K562 (cell line): ENCODE measurements around the gene CREB3L2. TPM values are rescaled to one million over a fixed set of nuclear protein-coding genes. Genes with fewer than 3 reads are reported as not detected.

Source experiments
- ARHGAP35 ChIP-seq: fragments of 450-650 bp; IDR thresholded peaks from 2 replicates; pipeline ENCODE4 v1.6.1; 2018; ENCODE audit not compliant: partially characterized antibody
- ARID2 ChIP-seq: fragments of 450-650 bp; IDR thresholded peaks from 2 replicates; pipeline ENCODE4 v1.6.1; 2017; ENCODE audit warnings: antibody characterized with exemption, mild to moderate bottlenecking
- EP400 ChIP-seq: fragments of 450-650 bp; IDR thresholded peaks from 2 replicates; pipeline ENCODE4 v1.6.1; 2017; ENCODE audit warnings: antibody characterized with exemption, mild to moderate bottlenecking, moderate library complexity
- FOXA1 ChIP-seq: fragments of 450-650 bp; IDR thresholded peaks from 2 replicates; pipeline ENCODE4 v1.6.1; 2016; ENCODE audit warnings: mild to moderate bottlenecking, borderline replicate concordance
- KDM4B ChIP-seq, 2 experiments: fragments of 450-650 bp in 1 of 2; sonication (generic) in 1 of 2; IDR thresholded peaks; 2 replicates each; pipeline ENCODE4 v1.6.1; 2016 to 2017; ENCODE audit warnings: borderline replicate concordance in 2 of 2, antibody characterized with exemption in 1 of 2, low read depth in 1 of 2, mild to moderate bottlenecking in 1 of 2
- MBD1 ChIP-seq: fragments of 250-450 bp; sonication (Bioruptor Pico); IDR thresholded peaks from 2 replicates; pipeline ENCODE4 v1.8.0; 2022; ENCODE audit warnings: inconsistent platforms
- MXD1 ChIP-seq: fragments of 250-450 bp; sonication (Bioruptor Pico); IDR thresholded peaks from 2 replicates; pipeline ENCODE4 v1.8.0; 2021; ENCODE audit warnings: borderline replicate concordance, mild to moderate bottlenecking, moderate library complexity; ENCODE audit not compliant: poor library complexity, severe bottlenecking
- NFRKB ChIP-seq: fragments of 450-650 bp; IDR thresholded peaks from 2 replicates; pipeline ENCODE4 v1.6.1; 2016; ENCODE audit warnings: low read depth
- TCFL5 ChIP-seq: fragments of 250-450 bp; sonication (Bioruptor Pico); conservative IDR thresholded peaks from 2 replicates; pipeline ENCODE4 v1.6.1; 2021; ENCODE audit warnings: mild to moderate bottlenecking, moderate library complexity, matching md5 sums
- TRIM28 ChIP-seq: fragments of 450-650 bp; IDR thresholded peaks from 2 replicates; pipeline ENCODE4 v1.6.1; 2017
- ZMIZ1 ChIP-seq, 2 experiments: fragments of 150-350 bp in 1 of 2; IDR thresholded peaks; 2 replicates each; pipeline ENCODE4 v1.6.1; 2012 to 2016; ENCODE audit warnings: low read depth in 2 of 2, low read length in 2 of 2, mild to moderate bottlenecking in 1 of 2, moderate library complexity in 1 of 2
- ZNF140 ChIP-seq: fragments of 250-450 bp; sonication (Bioruptor Pico); IDR thresholded peaks from 2 replicates; pipeline ENCODE4 v1.8.0; 2021; ENCODE audit warnings: moderate library complexity, mild to moderate bottlenecking, inconsistent platforms
- ZNF146 ChIP-seq: IDR thresholded peaks from one replicate; pipeline ENCODE4 v1.6.1; 2018; ENCODE audit warnings: missing compliant biosample characterization; ENCODE audit not compliant: unreplicated experiment
- ZNF212 ChIP-seq: fragments of 450-650 bp; formaldehyde crosslinking; IDR thresholded peaks from 2 replicates; pipeline ENCODE4 v1.4.0; 2020; ENCODE audit warnings: mild to moderate bottlenecking
- polyA plus RNA-seq, 8 experiments: library from polyadenylated mRNA; depleted of rRNA in 4 of 8; stranded (reverse) in 5 of 8; unstranded in 3 of 8; fragments of >200 nt; fragmentation: Nextera tagmentation in 2 of 8; fragmentation: Illumina TruSeq in 1 of 8; extraction: Ambion mirVana in 2 of 8; extraction: Trizol in 1 of 8; gene quantifications; 2 replicates each; pipeline versions ENCODE4 v1.2.1 to v1.2.3, GENCODE V29; 2011 to 2014; ENCODE audit warnings: inconsistent platforms in 1 of 8, missing spikeins in 1 of 8
- total RNA-seq, 7 experiments: library from RNA; depleted of rRNA in 6 of 7; stranded (reverse); fragments of >200 nt in 6 of 7; fragmentation: Illumina TruSeq in 2 of 7; extraction: Trizol in 2 of 7; gene quantifications; 2 replicates each; pipeline versions ENCODE4 v1.2.1 to v1.2.3, GENCODE V29; 2011 to 2021; ENCODE audit warnings: low replicate concordance in 1 of 7
- TF ChIP-seq, protein P1 (sequence below): fragments of 250-450 bp; sonication (Bioruptor Pico); IDR thresholded peaks from 2 replicates; pipeline ENCODE4 v1.5.0; 2021
- TF ChIP-seq, protein P2 (sequence below): fragments of 150-350 bp; IDR thresholded peaks from 2 replicates; pipeline ENCODE4 v1.6.1; 2014; ENCODE audit warnings: low read depth, mild to moderate bottlenecking, low read length, borderline replicate concordance

The CREB3L2 gene
- total and polyA plus RNA-seq, 9 of the 15 experiments (the other 6 are each of a cell fraction or from before 2014, with no cell fraction given), result 7.1 to 45.6 (median 15.8) TPM

- TF ChIP-seq MXD1 (CRISPR knock-in tag) (no peak), ARID2 (peak; percentile 21; the same call in 1 of the 2 replicates), ZMIZ1 (IDR thresholded peaks at IDR 0.05; ENCODE audit: low read depth in 2 of 2, low read length in 2 of 2) (0 out of 4 replicates have a peak, but pooled peaks of 1 of the 2 experiments have one; percentile 41), ZNF146 (no peak), ZNF212 (CRISPR knock-in tag) (no peak), EP400 (no peak), ARHGAP35 (no peak), FOXA1 (no peak), ZNF140 (CRISPR knock-in tag) (no peak), KDM4B (IDR thresholded peaks at IDR 0.05; ENCODE audit: borderline replicate concordance in 2 of 2, low read depth in 1 of 2) (no peak), NFRKB (no peak), MBD1 (CRISPR knock-in tag) (no peak), TRIM28 (no peak), TCFL5 (CRISPR knock-in tag) (no peak)
- TF ChIP-seq, protein P1, sequence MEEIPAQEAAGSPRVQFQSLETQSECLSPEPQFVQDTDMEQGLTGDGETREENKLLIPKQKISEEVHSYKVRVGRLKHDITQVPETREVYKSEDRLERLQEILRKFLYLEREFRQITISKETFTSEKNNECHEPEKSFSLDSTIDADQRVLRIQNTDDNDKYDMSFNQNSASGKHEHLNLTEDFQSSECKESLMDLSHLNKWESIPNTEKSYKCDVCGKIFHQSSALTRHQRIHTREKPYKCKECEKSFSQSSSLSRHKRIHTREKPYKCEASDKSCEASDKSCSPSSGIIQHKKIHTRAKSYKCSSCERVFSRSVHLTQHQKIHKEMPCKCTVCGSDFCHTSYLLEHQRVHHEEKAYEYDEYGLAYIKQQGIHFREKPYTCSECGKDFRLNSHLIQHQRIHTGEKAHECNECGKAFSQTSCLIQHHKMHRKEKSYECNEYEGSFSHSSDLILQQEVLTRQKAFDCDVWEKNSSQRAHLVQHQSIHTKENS (CRISPR knock-in tag), result no peak
- TF ChIP-seq, protein P2, sequence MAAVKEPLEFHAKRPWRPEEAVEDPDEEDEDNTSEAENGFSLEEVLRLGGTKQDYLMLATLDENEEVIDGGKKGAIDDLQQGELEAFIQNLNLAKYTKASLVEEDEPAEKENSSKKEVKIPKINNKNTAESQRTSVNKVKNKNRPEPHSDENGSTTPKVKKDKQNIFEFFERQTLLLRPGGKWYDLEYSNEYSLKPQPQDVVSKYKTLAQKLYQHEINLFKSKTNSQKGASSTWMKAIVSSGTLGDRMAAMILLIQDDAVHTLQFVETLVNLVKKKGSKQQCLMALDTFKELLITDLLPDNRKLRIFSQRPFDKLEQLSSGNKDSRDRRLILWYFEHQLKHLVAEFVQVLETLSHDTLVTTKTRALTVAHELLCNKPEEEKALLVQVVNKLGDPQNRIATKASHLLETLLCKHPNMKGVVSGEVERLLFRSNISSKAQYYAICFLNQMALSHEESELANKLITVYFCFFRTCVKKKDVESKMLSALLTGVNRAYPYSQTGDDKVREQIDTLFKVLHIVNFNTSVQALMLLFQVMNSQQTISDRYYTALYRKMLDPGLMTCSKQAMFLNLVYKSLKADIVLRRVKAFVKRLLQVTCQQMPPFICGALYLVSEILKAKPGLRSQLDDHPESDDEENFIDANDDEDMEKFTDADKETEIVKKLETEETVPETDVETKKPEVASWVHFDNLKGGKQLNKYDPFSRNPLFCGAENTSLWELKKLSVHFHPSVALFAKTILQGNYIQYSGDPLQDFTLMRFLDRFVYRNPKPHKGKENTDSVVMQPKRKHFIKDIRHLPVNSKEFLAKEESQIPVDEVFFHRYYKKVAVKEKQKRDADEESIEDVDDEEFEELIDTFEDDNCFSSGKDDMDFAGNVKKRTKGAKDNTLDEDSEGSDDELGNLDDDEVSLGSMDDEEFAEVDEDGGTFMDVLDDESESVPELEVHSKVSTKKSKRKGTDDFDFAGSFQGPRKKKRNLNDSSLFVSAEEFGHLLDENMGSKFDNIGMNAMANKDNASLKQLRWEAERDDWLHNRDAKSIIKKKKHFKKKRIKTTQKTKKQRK, result no peak
Measured at GRCh38 chr7:137953665-137954470, 48.0 kb downstream of the CREB3L2 start (continued).
